B cell (primary cell): ENCODE results near the gene TENM3. TPM values are rescaled to one million over a fixed set of nuclear protein-coding genes. Genes with fewer than 3 reads are reported as not detected.

Source experiments
- ATAC-seq: fragments of 200-7000 bp; cut with Tn5 transposase; one replicate; pipeline ENCODE4 v1.10.0; 2021; ENCODE audit warnings: low read depth, mild to moderate bottlenecking, moderate number of reproducible peaks, moderate library complexity
- CTCF ChIA-PET: fragments of 350-600 bp; sonication (Branson Sonifier 250); formaldehyde crosslinking; loops from one replicate; lab custom pipeline; 2021; ENCODE audit warnings: antibody characterized with exemption, inconsistent platforms; lab: Charles Lee
- POLR2A ChIA-PET: fragments of 350-600 bp; sonication (Branson Sonifier 250); formaldehyde crosslinking; loops from one replicate; lab custom pipeline; 2021; ENCODE audit warnings: antibody characterized with exemption; lab: Charles Lee
- DNase-seq: peaks from one replicate; pipeline ENCODE4 v3.0.0; 2013
- H2AFZ ChIP-seq: 2 replicates; pipeline ENCODE4 v1.6.1; 2012; ENCODE audit warnings: mild to moderate bottlenecking, low read depth, low read length; ENCODE audit not compliant: insufficient read depth, poor library complexity, severe bottlenecking
- H3K27ac ChIP-seq, 2 donors: 1 replicate in 1 of 2; 2 replicates in 1 of 2; pipeline ENCODE4 v1.5.1; 2012 to 2013; ENCODE audit warnings: low read length in 2 of 2, mild to moderate bottlenecking in 2 of 2, moderate library complexity in 1 of 2
- H3K27me3 ChIP-seq, 4 experiments: fragments of 200-600 bp in 1 of 4; sonication (generic) in 1 of 4; replicated peaks in 1 of 4; 1 replicate in 2 of 4; 2 replicates in 2 of 4; pipeline versions ENCODE4 v1.6.1 to v1.7.0; 2013 to 2016; ENCODE audit warnings: low read length in 3 of 4, mild to moderate bottlenecking in 2 of 4, mixed read lengths in 1 of 4, moderate library complexity in 1 of 4; ENCODE audit not compliant: insufficient read depth in 4 of 4, control insufficient read depth in 3 of 4; ENCODE audit errors: control extremely low read depth in 1 of 4
- H3K36me3 ChIP-seq, 2 experiments: replicated peaks in 1 of 2; 1 replicate in 1 of 2; 2 replicates in 1 of 2; pipeline versions ENCODE4 v1.6.1 to v1.7.1; 2013; ENCODE audit warnings: low read length in 1 of 2; ENCODE audit not compliant: insufficient read depth in 2 of 2, control insufficient read depth in 1 of 2; ENCODE audit errors: control extremely low read depth in 1 of 2, extremely low read depth in 1 of 2
- H3K4me1 ChIP-seq, 2 donors: fragments of 200-600 bp in 1 of 2; sonication (generic) in 1 of 2; 1 replicate in 1 of 2; 2 replicates in 1 of 2; pipeline versions ENCODE4 v1.5.1 to v1.6.1; 2013 to 2017; ENCODE audit warnings: low read length in 2 of 2; ENCODE audit not compliant: control insufficient read depth in 2 of 2, insufficient read depth in 2 of 2
- H3K4me2 ChIP-seq: replicated peaks from 2 replicates; pipeline ENCODE3; 2012; ENCODE audit warnings: mild to moderate bottlenecking, low read depth, low read length; ENCODE audit not compliant: poor library complexity, severe bottlenecking
- H3K4me3 ChIP-seq, 5 experiments: fragments of 200-600 bp in 1 of 5; sonication (generic) in 1 of 5; 1 replicate in 3 of 5; 2 replicates in 2 of 5; pipeline versions ENCODE4 v1.5.1 to v1.7.0; 2011 to 2016; ENCODE audit warnings: low read length in 4 of 5, mild to moderate bottlenecking in 4 of 5, low read depth in 2 of 5, control low read depth in 1 of 5, moderate library complexity in 1 of 5; ENCODE audit not compliant: insufficient read depth in 1 of 5; ENCODE audit errors: control extremely low read depth in 1 of 5, extremely low read depth in 1 of 5
- H3K79me2 ChIP-seq: fragments of 200-600 bp; sonication (generic); one replicate; pipeline ENCODE4 v1.6.0; 2016; ENCODE audit warnings: low read length; ENCODE audit not compliant: control insufficient read depth, insufficient read depth
- H3K9ac ChIP-seq: fragments of 200-600 bp; sonication (generic); 2 replicates; pipeline ENCODE4 v1.6.1; 2017; ENCODE audit warnings: mild to moderate bottlenecking, low read length, moderate library complexity
- H3K9me3 ChIP-seq, 3 donors: one replicate each; pipeline versions ENCODE4 v1.6.1 to v1.7.1; 2013; ENCODE audit warnings: low read length in 2 of 3; ENCODE audit not compliant: control insufficient read depth in 2 of 3, insufficient read depth in 1 of 3; ENCODE audit errors: control extremely low read depth in 1 of 3
- H4K20me1 ChIP-seq: 2 replicates; pipeline ENCODE4 v1.6.0; 2012; ENCODE audit warnings: mild to moderate bottlenecking, low read length; ENCODE audit not compliant: insufficient read depth, control insufficient read depth, poor library complexity, severe bottlenecking
- H3K27ac Mint-ChIP-seq: one replicate; pipeline ENCODE4 v1.8.0; 2021; ENCODE audit warnings: mixed read lengths
- H3K27me3 Mint-ChIP-seq: one replicate; pipeline ENCODE4 v1.8.0; 2021; ENCODE audit warnings: mixed read lengths
- H3K4me1 Mint-ChIP-seq: one replicate; pipeline ENCODE4 v1.8.0; 2021; ENCODE audit warnings: mixed read lengths
- H3K4me3 Mint-ChIP-seq: one replicate; pipeline ENCODE4 v1.8.0; 2021; ENCODE audit warnings: mixed read lengths
- H3K9me3 Mint-ChIP-seq: one replicate; pipeline ENCODE4 v1.8.0; 2022; ENCODE audit warnings: mixed read lengths; ENCODE audit not compliant: insufficient read depth
- EZH2 ChIP-seq: IDR thresholded peaks from 2 replicates; pipeline ENCODE4 v1.6.1; 2012; ENCODE audit warnings: borderline replicate concordance, low read depth, mild to moderate bottlenecking, moderate library complexity, low read length; ENCODE audit not compliant: insufficient read depth, poor library complexity, severe bottlenecking
- WGBS: methylation state at CpG from one replicate; pipeline ENCODE4 v1.1.5; 2013; ENCODE audit warnings: missing lambda C conversion rate; ENCODE audit not compliant: insufficient coverage; 5-methylcytosine and 5-hydroxymethylcytosine counted together
- intact Hi-C: fragments of 100-400 bp; cut with micrococcal nuclease; formaldehyde crosslinking; loops from one replicate; pipeline ENCODE4 v1.10.0; 2022
- polyA plus RNA-seq: library from polyadenylated mRNA; depleted of rRNA; stranded (reverse); fragments of >200 nt; gene quantifications from 2 replicates; pipeline ENCODE4 v1.2.3, GENCODE V29; 2012
- total RNA-seq, 2 donors: library from RNA; stranded (reverse); fragments of 120-200 nt in 1 of 2; gene quantifications; 1 replicate in 1 of 2; 2 replicates in 1 of 2; pipeline versions ENCODE4 v1.2.3 to v1.2.4, GENCODE V29; 2013 to 2022
- TF ChIP-seq, protein P1 (sequence below): fragments of 200-600 bp; IDR thresholded peaks from one replicate; pipeline ENCODE4 v1.8.0; 2022; ENCODE audit warnings: antibody characterized with exemption, mild to moderate bottlenecking

The TENM3 gene
- total and polyA plus RNA-seq, 2 donors (not counting 1 experiment from before 2014, with no cell fraction given), result not detected

DNA sequence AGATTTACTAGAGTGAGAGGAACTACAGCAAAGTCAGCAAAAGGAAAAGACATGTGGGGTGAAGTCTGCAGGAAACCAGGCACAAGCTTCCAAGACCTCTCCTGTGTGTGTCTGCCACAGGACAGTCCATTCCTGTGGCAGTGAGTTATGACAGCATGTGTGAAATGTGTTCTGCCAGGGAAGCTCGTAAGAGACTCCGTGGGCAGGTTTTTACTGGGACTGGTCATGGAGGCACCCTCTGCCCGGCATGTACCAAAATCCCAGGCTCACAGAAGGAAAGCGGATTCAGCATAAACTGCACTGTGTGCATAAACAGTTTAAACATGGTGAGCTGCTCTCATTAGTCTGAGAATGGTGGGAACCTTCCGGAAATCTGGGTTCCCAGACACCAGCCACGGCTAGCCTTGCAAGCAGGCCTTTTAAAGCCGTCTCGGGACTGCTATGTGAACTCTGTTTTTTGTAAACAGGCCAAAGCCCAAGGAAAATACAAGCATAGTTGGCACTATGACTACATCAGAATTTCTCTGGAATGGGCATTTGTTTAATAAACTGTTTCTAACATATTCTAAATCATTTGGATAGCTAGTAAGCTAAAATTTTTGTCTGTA lies 288.5 kb downstream of the TENM3 start:
- no peak for ATAC-seq

DNA sequence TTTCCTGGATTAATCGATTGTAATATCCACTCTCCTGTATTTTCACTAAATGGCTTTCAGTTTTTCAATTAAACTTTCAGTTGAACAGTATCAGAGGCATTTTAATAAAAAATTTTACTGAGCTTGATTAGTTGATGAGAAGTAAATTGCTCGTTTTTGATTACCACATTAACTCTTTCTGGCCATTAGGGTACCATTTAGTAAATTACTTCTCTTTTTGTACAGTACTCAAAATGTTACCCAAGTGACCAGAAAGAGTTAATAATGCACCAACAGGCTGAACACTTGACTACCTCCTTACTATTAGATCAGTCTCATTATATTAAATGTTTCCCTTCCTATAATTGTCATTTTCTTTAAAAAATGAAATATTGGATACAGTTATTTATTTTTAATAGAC lies 289.2 kb downstream of the TENM3 start:
- peaks cover 0 to 3% (median 0%) of the 10 kb centered on the region in 4 experiments for H3K27me3 ChIP-seq
- DNase-seq (no peak), ATAC-seq (no peak)
- Mint-ChIP-seq H3K4me3 (no peak overlapping the region), H3K9me3 (no peaks in the 10 kb centered on the region), H3K4me1 (no peaks in the 10 kb centered on the region), H3K27me3 (no peaks in the 10 kb centered on the region), H3K27ac (no peak overlapping the region)
- H3K4me3 ChIP-seq, result no peak overlapping the region
- no CpG with 5 or more reads among the region's 2 CpGs for WGBS
- no peak overlapping the region for H3K27ac ChIP-seq
- no peaks in the 10 kb centered on the region for H4K20me1 ChIP-seq
- H3K36me3 ChIP-seq, result no peaks in the 10 kb centered on the region
- ChIA-PET POLR2A (no interaction called here), CTCF (no interaction called here)
- H3K9ac ChIP-seq, result no peak overlapping the region
- intact Hi-C loops, result no loop called here
- no peak for TF ChIP-seq EZH2
- TF ChIP-seq, protein P1, sequence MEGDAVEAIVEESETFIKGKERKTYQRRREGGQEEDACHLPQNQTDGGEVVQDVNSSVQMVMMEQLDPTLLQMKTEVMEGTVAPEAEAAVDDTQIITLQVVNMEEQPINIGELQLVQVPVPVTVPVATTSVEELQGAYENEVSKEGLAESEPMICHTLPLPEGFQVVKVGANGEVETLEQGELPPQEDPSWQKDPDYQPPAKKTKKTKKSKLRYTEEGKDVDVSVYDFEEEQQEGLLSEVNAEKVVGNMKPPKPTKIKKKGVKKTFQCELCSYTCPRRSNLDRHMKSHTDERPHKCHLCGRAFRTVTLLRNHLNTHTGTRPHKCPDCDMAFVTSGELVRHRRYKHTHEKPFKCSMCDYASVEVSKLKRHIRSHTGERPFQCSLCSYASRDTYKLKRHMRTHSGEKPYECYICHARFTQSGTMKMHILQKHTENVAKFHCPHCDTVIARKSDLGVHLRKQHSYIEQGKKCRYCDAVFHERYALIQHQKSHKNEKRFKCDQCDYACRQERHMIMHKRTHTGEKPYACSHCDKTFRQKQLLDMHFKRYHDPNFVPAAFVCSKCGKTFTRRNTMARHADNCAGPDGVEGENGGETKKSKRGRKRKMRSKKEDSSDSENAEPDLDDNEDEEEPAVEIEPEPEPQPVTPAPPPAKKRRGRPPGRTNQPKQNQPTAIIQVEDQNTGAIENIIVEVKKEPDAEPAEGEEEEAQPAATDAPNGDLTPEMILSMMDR, result no peak
- no peak overlapping the region for H3K4me2 ChIP-seq
- H3K9me3 ChIP-seq, result no peaks in the 10 kb centered on the region
- no peaks in the 10 kb centered on the region for H3K79me2 ChIP-seq
- H2AFZ ChIP-seq, result no peak overlapping the region
- no peaks in the 10 kb centered on the region for H3K4me1 ChIP-seq

More for the DNA sequence above, 288.5 kb downstream of the TENM3 start:
- H3K4me2 ChIP-seq, result no peak overlapping the region
- Mint-ChIP-seq H3K4me1 (no peaks in the 10 kb centered on the region), H3K27ac (no peak overlapping the region), H3K4me3 (no peak overlapping the region), H3K9me3 (no peaks in the 10 kb centered on the region), H3K27me3 (no peaks in the 10 kb centered on the region)
- H3K27me3 ChIP-seq, result peaks cover 0 to 3% (median 0%) of the 10 kb centered on the region in 4 experiments
- no peaks in the 10 kb centered on the region for H3K4me1 ChIP-seq
- intact Hi-C loops, result no loop called here
- no peak overlapping the region for H3K27ac ChIP-seq
- ChIA-PET CTCF (no interaction called here), POLR2A (no interaction called here)
- no peak overlapping the region for H3K9ac ChIP-seq
- H3K4me3 ChIP-seq, result no peak overlapping the region
- TF ChIP-seq EZH2, result no peak
- TF ChIP-seq, protein P1, result no peak
- H3K36me3 ChIP-seq, result no peaks in the 10 kb centered on the region
- DNase-seq, result no peak
- no peaks in the 10 kb centered on the region for H3K79me2 ChIP-seq
- WGBS, result 79% methylated on average over 6 of the region's 8 CpGs
- no peaks in the 10 kb centered on the region for H4K20me1 ChIP-seq
- no peak overlapping the region for H2AFZ ChIP-seq
- H3K9me3 ChIP-seq, result no peaks in the 10 kb centered on the region
